NCI-H1436 treated with DMSO at 0.1 percent for 48 hours (cell line): ENCODE measurements around the gene GPC5.
"Not testable (repeated sequence)": the region's sequence is repeated elsewhere in the genome, so short reads cannot be mapped to it uniquely, and the experiment has no call there.

Experiments
- DNase-seq: peaks from one replicate; lab custom pipeline; 2025; lab: John Stamatoyannopoulos, UW

GPC5 gene

DNA sequence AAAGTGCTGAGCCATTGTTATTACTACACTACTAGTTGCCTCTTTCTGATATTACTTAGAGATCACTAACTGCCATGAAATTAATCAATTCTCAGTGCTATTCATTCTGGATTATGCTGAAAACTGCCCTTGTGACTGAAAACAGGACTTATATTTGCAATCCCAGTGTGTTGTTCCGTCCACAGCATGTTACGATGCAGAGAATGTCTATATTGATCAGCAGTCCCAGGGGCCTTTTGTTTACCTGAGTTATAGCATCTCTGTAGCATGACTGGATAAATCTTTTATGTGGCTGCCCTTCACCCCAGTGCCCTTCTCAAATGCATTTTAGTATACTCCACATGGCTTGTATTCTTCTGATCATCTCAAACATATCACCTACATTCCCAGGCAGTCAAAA is 251.0 kb downstream of the GPC5 start:
- DNase-seq = no peak

DNA sequence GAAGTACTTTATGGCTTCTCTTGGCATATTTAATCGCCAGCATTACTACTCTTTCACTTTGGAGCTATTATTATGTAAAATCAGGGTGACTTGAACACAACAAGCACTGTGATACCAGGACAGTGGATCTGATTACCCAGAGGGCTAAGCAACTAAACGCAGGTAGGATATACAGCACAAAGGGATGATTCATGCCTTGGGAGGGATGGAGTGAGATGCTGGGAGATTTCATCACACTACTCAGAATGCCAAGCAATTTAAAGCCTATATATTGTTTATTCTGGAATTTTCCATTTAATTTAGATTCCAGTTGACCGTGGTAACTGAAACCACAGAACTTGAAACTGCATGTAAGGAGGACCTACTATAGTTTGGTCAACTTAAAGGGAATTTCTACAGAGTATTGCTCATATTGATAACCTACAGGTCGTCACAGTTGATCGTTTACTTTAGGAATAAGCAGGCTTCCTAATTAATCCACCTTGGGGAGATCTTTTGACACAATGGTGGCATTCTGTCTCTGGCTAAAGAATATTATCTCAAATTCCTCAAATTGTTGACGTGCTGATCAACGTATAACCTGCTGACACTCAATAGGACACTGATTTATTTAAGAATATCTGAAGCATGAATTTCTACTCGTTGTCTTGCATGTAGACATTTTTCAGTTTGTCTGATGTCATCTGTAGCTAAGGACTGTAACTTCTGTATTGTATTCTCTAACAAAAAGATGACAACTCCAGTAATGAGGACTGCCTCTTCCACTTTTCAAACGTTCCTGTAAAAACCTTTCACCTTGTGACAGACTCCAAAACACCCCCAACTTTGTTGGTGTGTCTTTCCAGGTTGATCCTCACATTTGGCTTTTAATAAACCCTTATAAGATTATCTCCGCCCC is 254.2 kb downstream of the GPC5 start:
- no peak for DNase-seq

DNA sequence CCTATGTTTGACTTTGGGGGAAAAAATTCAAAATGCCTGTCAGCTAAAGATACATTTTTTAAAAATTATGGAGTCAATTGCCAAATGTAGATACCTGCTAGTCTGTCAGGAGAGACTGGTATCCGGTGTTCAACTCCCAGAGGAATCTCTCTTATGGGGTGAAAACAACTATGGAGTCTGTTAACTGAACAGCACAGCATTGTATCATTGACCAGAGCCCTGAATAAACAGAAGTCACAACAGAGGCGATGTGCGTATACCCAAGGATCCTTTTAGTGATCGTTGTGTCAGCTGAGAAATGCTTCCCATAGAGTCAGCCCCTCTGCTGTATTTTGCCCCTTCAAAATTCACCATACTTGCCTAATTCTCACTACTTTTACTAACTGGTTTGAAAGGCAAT is 257.3 kb downstream of the GPC5 start:
- DNase-seq = no peak

DNA sequence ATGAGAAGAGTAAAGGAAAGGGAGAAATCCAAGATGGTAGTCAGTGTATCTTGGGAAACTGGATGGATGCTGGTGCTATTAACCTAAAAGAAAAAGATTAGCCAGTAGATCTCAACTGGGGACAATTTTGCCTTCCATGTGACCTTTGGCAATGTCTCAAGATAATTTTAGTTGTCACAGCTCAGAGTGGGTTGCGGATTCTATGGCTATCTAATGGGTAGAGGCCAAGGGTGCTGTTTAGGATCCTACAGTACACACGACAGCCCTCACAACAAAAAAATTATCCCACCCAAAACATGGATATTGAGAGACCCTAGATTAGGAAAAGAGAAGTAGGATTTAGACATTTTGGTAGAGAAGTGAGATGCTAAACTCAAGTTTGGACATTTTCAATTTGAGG is 258.9 kb downstream of the GPC5 start:
- no peak for DNase-seq

DNA sequence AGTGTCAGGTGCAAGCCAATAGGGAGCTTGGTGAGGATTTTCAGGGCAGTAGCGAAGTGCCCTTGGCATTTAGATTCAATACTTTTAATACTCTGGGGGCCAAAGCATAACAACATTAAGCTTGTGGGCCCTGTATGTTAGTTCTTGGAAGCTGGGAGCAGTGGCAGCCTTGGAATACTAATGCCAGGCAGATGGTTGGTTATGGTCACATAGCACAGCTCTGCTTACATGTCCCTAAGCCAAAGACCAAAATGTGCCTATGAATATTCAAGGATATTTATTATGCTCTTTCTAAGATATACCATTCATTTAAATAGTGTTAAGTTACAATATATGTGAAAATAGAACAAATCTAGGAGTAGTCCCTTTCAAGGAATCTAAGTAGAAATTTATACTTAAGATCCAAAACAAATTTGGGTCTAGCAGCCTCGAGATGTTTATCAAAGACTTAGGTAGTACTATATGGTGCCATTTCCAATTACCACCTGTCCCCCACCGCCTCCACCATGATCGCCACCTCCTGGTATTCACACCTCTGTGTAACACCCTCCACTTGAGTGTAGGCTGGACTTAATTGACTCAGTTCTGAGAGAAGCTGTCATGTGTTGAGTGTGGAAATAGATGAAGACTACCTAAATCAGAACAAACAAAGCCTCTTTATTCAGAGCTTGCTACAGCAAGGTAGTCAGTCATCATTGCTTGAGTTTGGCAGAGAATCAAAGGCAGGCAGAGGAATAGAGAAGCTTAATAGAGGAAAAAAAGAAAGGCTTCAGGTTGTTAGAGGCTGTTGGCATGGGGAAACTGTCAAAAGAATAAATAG is 261.0 kb downstream of the GPC5 start:
- no peak for DNase-seq

DNA sequence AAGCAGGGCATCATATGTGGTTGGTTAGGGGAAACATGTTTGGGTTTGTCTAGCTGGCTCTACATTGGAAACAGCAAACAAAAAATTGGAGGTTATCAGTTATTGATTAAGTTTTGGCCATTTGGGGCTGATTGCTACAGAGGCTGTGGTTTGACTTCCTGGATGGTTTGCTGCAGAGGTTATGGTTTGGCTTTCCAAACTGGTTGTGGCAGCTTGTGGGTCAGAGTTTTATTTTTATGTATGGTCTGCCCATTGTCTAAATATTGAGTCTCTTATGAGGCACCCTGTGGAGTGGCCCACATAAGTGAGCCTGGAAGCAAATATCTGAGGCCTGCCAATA is 261.6 kb downstream of the GPC5 start:
- DNase-seq = no peak

DNA sequence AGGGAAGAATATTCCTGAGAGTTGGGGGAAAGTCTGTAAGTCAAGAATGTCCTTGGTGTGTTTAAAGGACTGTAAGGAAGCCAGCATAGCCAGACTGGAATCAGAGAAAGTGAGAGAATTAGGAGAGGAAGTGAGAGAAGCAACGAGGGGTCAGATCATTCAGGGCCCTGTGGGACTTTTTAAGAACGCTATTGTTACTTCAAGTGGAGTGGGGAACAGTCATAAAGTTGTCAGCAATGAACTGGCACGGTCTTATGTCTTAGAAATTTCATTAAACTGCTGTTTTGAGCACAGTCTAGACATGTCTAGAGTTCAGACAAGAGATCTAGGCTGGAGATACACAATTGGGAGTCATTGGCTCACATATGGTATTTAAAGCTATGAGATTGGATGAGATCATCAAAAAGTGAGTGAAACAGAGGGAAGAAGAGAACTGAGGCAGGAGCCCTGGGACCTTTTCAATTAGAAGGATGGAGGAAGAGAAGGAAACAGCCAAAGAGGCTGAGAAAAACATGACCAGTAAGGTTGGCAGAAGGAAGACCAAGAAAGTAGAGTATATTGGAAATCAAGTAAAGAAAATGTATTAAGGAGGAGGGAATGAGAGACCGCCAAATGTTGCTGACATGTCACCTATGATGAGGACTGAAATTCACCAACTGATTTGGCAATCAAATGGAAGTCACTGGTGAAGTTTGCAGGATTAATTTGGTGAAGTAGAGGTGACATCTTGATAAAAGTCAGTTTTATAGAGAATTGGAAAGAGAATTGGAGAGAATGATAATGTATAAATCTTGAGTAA is 263.5 kb downstream of the GPC5 start:
- no peak for DNase-seq

DNA sequence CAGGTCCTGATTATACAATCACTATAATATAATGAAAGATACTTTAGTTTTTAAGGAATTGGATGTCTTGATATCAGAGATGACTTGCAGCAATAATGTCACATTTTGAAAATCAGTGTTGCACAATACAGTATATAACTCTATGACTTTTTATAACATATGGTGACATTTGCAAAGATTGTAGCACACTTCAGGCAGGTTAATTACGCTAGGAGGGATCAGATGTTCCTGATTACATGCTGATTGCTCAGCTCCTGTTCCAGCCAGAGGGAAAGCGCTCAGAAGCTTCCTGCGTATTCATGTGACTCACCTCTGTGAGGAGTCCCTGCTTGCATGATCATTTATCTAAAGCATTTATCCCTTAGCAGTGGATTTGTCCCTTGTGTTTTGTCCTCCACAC is 265.6 kb downstream of the GPC5 start:
- DNase-seq = no peak

DNA sequence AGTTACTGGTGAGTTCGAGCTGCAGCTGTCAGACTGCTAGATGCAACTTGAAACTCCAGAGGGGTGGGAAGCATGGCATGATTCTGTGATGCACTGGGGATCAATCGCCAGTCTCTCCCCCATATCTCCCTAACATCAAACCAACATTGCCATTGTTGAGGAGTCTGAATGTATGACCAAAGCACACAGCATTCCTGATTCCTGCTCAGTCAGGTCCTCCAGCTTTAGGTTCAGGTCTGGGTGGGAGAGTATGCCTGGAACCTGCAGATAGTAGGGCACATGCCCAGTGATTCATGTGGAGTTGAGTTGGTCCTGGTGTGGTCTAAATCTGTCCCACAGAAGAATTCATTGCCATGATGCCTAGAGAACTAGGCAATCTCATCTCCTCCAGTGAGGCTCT is 269.1 kb downstream of the GPC5 start:
- DNase-seq = no peak

DNA sequence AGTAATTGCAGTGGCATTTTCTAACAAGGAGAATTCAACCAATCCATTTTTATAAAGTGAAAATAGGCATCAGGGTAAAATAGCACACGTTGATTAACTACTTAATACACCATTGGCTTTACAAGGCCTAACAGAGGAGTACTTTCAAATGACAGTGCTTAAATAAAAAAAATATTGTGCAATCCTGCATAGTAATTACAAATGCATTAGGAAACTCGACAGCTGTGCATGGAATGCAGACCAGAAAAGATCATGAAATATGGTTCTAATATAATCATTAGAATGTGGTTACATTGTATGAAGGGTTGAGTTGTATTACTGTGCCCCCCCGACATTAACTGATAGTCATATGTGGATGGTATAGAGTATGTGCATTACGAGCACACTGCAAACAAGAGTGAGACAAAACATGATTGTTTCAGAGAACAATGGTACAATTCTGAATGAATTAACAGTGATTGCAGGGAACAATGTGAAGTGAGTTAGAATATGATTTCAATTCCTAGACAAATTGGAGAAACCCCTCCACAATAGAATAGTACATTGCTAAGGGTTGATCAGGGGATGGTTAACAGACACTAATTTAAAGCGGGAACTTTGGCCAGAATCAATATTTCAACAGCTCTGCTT is 270.6 kb downstream of the GPC5 start:
- no peak for DNase-seq

DNA sequence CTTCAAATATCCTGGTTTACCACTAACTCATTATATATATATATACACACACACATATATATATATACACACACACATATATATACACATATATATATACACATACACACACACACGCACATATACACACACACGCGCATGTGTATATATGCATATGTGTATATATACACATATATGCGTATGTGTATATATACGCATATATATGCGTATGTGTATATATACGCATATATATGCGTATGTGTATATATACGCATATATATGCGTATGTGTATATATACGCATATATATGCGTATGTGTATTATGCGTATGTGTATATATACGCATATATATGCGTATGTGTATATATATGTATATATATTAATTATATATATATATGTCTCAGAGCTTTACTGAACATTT is 275.9 kb downstream of the GPC5 start:
- DNase-seq = not testable (repeated sequence)

DNA sequence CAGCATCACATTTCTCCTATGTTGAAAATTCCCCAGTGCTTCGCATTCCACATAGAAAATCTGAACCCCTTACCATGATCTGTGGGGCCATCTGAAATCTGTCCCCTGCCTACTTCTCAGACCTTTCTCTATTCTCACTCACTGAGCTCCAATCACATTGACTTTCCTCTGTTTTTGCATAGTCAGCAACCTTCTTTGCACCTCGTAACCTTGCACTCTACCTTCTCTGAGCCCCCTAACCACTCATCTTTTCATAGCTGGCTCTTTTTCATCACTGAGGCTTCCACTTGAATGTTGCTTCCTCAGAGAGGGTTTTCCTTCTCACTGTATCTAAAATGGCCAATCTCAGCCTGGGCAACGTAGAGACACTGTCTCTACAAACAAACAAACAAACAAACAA is 286.3 kb downstream of the GPC5 start:
- no peak for DNase-seq

DNA sequence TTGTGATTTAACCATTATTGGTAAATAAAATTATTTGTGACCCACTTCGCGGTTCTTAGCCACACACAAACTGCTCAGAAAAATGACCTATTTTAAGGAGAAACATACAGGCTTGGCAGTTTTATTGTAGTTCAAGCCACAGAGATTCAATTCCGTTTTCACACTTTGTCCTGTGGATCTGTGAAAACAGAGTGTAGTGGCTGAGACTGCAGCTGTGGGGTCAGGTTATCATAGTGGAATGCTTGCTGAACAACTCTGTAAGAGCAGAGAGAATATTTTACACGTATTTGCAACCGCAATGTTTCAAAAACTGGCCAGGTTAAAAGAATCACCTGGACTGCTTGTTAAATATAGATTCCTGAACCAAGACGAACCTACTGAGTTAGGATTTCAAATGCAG is 292.5 kb downstream of the GPC5 start:
- no peak for DNase-seq

DNA sequence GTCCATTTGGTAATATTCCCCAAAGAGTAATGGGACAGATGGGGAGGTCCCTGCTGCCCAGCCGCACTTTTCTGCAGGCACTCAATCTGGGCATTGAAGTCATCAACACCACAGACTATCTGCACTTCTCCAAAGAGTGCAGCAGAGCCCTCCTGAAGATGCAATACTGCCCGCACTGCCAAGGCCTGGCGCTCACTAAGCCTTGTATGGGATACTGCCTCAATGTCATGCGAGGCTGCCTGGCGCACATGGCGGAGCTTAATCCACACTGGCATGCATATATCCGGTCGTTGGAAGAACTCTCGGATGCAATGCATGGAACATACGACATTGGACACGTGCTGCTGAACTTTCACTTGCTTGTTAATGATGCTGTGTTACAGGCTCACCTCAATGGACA is 295.0 kb downstream of the GPC5 start:
- DNase-seq = no peak

DNA sequence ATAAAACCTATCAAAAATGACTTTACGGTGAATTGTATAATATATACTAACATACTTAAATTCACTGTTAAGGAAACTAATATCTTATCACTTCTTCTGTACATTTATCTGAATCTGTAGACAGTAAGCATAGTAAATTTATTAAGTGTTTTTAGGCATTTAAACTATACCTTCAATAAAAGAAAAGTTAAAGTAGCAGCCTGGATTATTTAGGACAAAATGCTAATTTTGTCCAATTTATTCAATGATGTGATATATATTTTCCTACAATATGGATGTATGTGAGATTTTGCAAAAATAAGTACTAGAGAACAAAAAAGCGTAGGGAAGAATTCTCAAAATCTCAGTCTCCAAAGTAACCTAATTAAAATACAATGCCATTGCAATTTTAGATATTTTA is 299.9 kb downstream of the GPC5 start:
- DNase-seq = no peak

DNA sequence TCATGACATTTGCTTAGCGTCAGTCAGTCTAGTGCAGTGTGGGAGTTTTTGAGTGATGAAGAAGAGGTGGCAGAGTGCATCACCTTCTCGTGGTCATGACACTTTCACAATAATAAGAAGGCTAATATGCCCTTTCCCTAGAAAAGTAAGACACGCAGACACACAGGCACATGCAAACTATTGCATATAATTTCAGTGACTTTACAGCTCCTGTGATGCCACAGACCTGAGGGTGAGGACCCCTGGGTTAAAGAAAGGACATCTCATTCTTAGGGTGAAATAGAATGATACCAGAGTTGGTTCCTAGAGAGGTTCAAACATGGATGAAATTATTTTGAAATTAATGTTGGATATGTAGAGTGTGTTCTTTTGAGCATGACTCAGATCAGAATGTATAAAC is 300.3 kb downstream of the GPC5 start:
- DNase-seq = no peak

DNA sequence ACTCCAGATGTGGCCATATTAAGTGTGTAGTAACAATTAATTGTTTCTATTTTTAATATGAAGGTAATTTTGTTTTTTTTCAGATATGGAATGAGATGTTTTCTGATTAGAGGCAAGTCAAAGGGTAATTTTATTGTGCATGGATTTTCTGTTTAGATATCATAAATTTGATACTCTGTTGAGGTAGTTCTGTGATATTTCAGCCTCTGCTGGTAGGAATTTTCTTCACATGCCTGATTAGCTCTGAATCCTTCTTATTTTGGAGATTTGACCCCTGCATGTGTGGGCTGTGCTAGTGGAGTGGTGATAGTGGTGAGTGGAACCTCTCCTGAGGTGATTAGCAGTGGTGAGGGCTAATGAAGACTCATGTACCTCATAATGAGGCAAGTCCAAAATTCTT is 301.4 kb downstream of the GPC5 start:
- no peak for DNase-seq

DNA sequence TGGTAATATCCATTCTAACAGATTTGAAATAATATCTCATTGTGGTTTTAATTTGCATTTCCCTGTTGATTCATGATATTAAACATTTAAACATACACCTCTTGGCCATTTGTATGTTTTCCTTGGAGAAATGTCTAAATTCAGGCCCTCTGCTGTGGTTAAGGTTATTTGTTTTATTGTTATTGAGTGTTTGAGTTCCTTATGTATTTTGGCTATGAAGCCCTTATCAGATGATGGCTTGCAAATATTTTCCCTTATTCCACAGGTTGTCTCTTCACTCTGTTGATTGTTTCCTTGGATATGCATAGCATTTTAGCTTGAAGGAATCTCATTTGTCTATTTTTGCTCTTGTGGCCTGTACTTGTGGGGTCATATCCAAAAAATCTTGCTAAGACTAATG is 303.6 kb downstream of the GPC5 start:
- no peak for DNase-seq

DNA sequence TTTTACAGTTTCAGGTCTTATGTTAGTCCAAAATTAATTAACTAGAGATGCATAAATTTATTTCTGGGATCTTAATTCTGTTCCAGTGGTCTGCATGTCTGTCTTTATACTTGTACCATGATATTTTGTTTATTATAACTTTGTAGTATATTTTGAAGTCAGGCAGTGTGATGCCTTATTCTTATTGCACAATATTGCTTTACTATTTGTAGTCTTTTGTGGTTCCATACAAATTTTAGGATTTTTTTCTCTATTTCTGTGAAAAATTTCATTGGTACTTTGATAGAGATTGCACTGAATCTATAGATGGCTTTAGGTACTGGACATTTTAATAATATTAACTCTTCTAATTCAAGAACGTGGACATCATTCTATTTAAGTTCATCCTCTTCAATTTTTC is 304.0 kb downstream of the GPC5 start:
- no peak for DNase-seq

DNA sequence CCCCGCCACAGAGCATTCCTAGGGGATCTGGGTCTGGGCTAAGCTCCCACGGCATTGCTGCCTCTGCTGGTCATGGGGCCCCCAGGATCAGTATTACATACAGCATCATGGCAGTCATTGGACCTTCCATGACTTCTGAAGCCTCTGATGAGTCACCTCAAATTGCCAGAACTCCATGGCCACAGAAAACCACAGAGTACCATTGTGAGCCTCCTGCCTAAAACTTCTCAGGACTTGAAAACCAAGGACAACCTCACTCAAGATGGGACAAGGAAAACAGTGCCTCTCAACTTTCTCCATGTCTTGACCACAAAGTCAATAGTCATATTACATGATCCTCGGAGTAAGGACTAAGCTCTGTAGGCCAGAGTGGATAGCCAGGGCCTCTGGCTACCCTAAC is 306.0 kb downstream of the GPC5 start:
- DNase-seq = no peak

DNA sequence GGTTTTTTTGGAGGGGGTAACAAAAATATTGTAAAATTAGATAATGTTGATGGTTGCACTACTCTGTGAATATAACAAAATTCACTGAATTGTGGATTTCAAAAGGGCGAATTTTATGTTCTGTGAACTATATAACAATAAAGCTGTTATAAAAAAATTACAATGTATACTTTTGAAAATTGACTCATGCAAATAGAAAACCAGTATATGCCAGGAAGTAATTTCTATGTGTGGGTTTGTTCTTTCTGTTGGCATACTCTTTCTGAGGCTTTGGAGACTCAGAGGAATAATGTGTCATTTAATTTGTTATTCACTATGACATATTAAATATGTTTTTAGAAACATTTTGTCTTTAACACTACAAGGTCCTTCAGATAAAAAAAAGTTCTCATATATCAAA is 310.1 kb downstream of the GPC5 start:
- no peak for DNase-seq

DNA sequence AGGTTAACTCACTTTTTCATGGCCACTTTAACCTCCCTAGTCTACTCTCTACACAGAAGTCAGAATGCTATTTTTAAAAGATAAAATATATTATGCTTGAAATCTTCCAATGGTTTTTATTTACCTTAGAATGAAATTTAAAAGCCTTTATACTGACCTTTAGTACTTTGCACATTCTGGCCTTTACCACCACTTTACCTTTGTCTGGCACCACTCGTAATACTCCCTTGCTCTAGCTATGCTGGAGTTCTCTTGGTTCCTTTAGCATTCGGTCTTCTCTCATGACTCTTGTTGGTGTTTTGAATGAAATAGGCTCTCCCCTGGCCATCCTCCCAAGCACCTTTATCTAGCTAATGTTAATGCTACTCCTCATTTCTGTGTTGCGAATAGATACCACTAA is 310.8 kb downstream of the GPC5 start:
- no peak for DNase-seq
